Stimulated activated CD8-positive, alpha-beta memory T cell treated with anti-CD3 and anti-CD28 coated beads, Interleukin-15, amount 100 ng/mL, for 1 hour (primary cell): ENCODE results near the gene RNF168.
"Not testable (repeated sequence)": the region's sequence is repeated elsewhere in the genome, so short reads cannot be mapped to it uniquely, and the experiment has no call there.

Source experiments
- DNase-seq: peaks from one replicate; pipeline ENCODE4 v3.0.0-alpha.2; 2020; ENCODE audit warnings: low read depth

RNF168 gene

DNA sequence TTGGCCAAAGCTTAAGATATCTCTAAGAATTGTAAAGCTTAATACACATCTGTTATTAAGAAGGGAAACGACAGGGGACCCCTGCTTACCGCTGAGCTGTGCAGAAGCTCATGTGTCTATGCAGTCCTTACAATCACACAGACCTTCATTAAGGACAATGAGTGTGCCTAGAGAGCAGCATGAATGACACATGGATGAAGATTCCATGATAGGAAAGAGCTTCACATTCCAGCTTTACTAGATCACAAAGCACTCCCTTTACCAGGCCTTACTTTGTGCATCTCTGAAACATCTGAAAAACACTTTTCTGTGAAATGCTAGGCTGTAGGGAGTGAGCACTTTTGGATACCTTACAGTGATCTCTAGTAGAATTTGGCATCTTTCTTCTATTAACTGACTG lies 32.0 kb downstream of the RNF168 start:
- no peak for DNase-seq

DNA sequence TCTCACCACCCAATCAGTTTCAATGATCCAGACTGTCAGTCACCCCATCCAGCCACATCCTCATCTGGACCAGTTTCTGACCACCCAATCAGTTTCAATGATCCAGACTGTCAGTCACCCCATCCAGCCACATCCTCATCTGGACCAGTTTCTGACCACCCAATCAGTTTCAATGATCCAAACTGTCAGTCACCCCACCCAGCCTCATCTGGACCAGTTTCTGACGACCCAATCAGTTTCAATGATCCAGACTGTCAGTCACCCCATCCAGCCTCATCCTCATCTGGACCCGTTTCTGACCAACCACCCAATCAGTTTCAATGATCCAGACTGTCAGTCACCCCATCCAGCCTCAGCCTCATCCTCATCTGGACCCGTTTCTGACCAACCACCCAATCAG lies 33.4 kb downstream of the RNF168 start:
- DNase-seq: not testable (repeated sequence)

DNA sequence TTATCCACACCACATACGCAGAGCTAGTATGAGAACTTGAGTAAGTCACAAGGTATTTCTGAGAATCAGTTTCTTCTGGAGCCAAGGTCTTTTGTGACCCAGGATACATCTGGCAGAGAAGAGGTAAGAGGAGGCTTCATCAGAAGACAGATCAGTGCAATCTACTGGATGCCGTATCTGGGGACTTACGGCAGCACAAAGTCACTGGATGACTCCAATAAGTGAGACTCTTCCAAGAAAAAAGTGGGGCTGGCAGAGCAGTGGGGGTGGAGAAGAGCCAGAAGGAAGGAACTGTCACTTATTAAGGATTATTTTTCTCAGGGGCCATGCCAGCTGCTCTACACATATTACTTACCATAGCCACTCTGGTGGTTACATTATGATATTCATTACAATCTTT lies 39.8 kb downstream of the RNF168 start:
- DNase-seq: no peak

DNA sequence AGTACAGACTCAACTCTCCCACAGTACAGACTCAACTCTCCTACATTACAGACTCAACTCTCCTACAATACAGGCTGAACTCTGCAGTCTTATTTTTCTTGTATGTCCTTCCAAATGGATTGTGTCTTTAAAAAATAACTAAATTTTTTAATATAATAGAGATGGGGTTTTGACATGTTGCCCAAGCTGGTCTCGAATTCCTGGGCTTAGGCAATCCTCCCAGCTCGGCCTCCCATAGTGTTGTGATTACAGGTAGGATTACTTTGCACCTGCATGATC lies 40.2 kb downstream of the RNF168 start:
- no peak for DNase-seq

DNA sequence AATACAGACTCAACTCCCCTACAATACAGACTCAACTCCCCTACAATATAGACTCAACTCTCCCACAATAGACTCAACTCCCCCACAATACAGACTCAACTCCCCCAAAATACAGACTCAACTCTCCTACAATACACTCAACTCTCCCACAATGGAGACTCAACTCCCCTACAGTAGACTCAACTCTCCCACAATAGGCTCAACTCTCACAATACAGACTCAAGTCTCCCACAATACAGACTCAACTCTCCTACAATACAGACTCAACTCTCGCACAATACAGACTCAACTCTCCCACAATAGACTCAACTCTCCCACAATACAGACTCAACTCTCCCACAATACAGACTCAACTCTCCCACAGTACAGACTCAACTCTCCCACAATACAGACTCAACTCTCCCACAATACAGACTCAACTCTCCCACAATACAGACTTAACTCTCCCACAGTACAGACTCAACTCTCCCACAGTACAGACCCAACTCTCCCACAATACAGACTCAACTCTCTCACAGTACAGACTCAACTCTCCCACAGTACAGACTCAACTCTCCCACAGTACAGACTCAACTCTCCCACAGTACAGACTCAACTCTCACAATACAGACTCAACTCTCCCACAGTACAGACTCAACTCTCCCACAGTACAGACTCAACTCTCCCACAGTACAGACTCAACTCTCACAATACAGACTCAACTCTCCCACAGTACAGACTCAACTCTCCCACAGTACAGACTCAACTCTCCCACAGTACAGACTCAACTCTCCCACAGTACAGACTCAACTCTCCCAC lies 40.7 kb downstream of the RNF168 start:
- DNase-seq: not testable (repeated sequence)

DNA sequence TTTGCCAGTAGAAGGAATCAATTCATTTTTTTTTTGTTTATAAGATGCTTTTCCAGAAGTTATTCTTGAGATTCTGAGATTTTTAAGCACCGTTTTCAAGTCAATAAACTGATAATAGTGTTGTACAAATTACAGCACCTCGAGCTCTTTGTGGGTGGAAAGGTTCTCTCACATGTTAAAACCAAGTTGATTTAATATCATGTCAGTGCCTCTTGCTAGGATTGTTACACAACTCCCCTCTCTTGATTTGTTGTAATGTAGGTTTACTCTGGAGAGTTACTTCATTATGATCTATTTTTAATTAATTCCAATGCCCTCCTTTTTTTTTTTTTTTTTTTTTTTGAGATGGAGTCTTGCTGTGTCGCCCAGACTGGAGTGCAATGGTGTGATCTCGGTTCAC lies 45.5 kb downstream of the RNF168 start:
- no peak for DNase-seq

DNA sequence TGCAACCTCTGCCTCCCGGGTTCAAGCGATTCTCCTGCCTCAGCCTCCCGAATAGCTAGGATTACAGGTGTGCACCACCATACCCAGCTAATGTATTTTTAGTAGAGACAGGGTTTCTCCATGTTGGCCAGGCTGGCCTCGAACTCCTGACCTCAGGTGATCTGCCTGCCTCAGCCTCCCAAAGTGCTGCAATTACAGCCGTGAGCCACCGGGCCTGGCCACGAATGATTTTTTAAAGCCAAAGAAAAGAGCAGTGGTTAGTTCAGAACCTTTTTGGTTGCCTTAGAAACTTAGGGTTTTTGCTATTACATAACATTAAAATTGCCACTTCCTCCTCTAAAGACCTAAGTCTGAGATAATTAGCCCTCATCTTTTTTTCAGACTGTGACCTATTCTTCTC lies 46.1 kb downstream of the RNF168 start:
- not testable (repeated sequence) for DNase-seq

DNA sequence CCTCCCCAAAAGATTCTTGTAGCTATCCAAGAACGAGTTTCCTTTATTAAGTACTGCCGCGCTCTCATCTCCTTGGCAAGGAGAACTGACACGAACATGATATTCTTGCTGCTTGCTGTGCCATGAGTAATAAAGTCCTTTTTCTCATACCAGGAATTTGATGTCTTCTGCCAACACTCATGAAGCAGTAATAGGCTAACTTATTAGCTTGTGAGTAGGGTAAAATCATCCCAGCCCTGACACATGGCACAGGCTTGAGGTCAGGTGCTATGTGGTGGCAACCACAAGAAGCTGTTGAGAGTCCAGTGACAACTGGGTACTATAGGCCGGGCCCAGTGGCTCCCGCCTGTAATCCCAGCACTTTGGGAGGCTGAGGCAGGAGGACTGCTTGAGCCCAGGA lies 48.6 kb downstream of the RNF168 start:
- DNase-seq: no peak

DNA sequence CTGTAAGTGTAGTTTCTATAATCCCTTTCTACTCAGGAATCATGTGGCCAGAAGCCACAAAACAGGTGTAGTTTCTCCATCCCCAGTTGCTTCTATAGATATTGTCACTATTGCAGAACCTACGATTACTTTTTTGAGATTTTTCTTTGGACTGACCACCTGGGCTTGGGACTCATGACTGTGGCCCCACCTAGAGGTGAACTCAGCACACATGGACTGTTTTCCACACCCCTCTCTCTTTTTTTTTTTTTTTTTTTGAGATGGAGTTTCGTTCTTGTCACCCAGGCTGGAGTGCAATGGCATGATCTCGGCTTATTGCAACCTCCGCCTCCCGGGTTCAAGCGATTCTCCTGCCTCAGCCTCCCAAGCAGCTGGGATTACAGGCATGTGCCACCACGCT lies 58.2 kb downstream of the RNF168 start:
- not testable (repeated sequence) for DNase-seq

DNA sequence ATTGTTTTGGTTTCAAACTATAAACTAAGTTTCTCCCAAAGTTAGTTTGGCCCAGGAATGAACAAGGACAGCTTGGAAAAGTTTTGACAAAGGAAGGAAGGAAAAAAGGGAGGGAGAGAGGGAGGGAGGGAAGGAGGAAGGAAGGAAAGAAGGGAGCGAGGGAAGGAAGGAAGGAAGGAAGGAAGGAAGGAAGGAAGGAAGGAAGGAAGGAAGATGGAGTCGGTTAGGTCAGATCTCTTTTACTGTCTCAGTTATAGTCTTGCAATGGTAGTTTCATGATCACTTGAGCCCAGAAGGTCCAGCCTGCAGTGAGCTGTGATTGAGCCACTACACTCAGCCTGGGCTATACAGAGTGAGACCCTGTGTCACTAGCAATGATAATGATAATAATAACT lies 59.1 kb downstream of the RNF168 start:
- no peak for DNase-seq

DNA sequence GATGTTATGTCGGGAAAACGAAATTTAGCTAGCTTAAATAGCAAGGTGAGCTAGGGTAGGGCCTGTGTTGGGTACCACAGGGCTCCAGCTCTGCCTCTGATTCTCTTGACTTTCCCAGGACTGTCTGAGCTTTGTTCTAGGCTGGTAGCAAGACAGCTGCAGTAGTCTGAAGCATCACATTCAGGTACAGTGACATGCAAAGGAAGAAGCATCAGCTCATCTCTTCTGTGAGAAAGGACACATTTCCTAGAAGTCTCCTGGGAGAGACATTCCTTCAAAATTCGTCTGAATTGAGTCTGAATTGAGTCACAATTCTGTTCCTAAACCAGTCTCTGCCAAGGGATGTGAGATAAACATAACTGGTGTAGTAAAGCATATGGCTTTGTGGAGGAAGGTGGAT lies 62.9 kb downstream of the RNF168 start:
- DNase-seq: no peak

DNA sequence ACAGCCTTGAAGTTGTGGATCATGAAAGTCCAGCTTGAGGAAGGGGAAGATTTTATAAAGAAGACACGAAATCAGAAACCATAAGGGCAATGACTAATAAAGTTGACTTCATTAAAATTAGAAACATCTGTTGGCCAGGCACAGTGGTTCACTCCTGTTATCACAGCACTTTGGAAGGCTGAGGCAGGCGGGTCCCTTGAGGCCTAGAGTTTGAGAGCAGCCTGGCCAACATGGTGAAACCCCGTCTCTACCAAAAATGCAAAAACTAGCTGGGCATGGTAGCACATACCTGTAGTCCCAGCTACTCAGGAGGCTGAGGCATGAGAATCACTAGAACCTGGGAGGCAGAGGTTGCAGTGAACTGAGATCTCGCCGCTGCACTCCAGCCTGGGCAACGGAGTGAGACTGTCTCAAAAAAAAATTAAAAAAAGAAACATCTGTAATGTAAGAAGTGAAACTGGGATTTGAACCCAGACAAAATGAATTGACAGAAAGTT lies 63.5 kb downstream of the RNF168 start:
- DNase-seq: no peak

DNA sequence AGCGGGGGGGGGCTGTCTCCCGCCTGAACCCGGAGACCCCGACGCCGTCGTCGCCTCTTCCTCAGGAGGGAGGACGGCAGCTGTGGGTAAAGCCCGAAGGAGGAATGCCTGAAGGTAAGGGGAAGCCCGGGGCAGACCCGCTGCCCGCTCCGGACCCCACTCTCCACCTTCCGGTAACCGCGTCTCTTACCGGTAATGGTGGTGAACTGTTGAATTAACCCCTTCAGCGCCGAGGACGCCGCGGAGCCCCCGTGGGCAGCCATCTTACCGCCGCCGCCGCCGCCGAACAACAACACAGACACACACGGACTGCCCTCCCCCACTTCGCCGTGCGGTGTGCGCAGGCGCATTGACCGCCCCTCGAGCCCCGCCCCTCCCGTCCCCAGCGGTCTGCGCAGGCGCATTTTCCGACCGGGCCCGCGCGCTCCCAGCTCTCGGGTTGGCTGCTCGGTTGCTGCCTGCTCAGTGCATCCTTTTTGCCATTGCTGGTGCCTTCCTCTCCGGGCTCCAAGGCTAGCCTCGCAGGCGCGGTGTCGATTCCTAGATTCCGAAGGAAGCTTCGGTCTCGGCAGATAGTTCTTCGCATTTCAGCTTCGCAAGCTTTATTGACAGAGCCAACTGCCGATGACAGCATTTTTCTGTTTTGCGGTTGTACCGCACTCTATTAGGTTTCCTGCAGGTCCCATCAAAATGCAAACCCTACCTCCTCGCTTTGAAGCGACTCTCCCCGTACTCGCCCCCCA lies 71.3 kb downstream of the RNF168 start, which contains the start of gene UBXN7:
Gene UBXN7 (minus strand): TSS at position 291 of the 743 bp plus-strand sequence. CDS start 28 bp downstream, at position 263.
- peak; percentile 94 for DNase-seq

DNA sequence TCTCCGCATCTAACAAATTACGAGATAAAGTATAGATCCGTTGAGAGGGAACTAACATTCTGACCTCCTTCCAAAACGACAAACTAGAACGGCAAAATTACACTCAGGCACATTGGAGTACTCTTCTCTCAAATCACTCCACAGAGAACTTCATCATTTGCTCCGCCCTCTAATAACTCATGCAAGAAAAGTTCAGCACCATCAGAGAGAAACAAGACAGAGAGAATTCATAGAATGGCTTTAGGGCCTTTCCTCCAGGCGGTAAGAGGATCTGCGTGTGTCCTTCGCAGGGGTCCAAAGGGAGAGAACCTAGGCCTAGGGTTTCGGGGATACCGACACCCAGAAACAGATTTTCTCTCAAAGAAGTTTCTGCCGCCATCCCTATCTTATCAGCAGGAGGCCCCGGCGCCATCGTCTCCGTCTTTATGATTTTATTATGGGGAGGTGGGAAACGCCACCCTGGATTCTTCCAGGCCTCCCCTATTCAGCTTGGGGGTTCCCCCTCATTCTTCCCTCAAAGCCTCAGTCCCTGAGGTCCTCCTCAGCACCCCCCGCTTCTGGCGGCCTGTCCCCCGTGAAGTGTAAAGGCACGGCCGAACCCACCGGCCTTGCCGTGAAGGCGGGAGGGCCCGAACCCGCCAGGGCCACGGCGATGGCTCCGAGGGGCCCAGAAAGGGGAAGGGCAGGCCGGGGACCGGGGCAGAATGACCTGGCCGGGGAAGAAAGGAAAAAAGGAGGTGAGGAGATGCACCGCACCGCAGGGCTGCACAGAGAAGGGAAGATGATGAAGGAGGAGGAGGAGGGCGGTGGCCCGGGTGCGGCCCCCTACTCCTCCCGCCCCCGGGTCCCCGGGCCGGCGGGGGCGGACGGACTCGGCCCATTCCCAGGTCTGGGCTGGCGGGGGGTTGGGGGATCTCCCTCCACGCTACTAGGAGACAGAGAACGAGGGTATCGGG lies 72.1 kb downstream of the RNF168 start:
- peak; percentile 1 for DNase-seq

DNA sequence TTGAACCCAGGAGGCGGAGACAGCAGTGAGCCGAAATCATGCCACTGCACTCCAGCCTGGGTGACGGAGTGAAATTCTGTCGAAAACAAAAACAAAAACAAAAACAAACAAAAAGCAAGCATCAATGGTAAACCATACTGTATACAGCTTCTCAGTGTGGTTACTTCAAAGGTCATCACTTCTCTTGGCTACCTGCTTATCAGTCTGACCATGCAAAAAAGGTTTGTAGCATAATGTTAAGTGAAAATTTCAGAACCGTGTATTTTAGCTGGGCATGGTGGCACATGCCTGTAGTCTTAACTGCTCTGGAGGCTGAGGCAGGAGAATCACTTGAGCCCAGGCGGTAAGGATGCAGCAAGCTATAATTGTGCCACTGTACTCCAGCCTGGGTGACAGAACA lies 75.5 kb downstream of the RNF168 start:
- no peak for DNase-seq

DNA sequence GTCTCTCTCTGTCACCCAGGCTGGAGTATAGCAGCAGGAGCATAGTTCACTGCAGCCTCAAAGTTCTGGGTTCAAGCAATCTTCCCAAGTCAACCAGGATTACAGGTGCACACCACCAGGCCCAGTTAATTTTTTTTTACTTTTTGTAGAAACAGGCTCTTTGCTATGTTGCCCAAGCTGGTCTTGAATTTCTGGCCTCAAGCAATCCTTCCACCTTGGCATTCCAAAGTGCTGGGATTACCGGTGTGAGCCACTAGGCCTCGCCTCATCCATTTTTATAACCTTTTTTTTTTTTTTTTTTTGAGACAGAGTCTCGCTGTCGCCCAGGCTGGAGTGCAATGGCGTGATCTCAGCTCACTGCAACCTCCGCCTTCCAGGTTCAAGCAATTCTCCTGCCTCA lies 79.1 kb downstream of the RNF168 start:
- DNase-seq: not testable (repeated sequence)

DNA sequence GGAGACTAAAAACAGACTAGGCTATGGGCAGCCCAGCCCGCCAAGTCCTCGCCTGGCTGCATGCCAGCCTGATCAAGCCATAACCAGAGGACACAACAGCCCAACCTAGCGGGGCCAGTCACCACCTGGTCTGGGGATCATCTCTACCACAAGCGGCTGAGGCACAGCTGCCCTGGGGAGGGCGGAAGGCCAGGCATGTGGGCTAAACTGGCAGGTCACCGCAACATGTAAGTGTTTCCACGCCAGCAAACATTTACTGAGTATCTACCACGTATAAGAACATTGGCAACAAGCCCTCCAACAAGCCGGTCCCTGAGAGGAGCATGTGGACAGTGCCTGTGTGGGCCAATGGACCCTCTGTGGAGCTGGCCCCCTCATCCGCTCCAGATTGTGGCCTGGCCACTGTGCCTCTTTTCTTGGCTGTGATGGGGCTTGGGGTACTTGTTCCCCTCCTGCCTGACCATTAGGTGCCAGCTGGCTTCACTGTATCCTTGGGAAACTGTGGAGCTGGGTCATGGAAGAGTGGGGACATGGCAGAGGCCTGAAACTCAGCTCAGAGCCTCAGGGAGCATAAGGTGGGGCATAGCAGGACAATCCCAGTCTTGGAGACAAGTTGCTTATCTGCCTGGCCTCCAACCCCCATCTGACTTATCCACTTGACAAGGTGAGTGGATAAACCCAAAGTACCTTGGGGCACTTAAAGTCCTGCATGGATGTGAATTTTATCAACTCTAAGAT lies 80.4 kb downstream of the RNF168 start:
- DNase-seq: no peak

DNA sequence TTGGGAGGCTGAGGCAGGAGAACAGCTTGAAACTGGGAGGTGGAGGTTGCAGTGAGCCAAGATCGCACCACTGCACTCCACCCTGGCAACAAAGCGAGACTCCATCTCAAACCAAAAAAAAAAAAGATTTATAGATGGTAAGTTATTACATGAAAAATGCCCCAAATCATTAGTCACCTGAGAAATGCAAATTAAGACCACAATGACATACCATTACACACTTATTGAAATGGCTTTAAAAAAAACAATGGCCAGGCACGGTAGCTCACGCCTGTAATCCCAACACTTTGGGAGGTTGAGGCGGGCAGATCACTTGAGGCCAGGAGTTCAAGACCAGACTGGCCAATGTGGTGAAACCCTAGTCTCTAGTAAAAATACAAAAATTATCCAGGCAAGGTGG lies 81.9 kb downstream of the RNF168 start:
- DNase-seq: not testable (repeated sequence)

DNA sequence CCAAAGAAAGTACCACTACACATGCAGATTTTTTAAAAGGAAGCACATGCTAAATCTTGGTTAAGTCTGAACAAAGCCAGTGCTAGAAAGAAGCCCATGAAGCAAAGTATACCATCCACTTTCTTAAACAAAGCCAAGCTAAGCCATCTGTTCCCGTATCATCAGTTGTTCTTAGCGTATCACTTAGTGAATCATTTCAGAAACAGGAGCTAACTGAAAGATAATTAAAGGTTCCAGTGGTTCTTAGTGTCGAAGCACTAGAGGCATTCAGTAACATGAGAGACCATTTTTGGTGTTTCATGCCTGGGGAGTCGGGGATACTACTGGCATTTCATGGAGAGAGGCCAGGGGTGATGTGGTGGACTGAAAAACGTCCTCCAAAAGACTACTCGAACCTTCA lies 84.2 kb downstream of the RNF168 start:
- DNase-seq: no peak
